Measurements from ENCODE around the gene TMCO5A. TPM values are rescaled to one million over a fixed set of nuclear protein-coding genes. Genes with fewer than 3 reads are reported as not detected.
"Not testable (repeated sequence)": the region's sequence is repeated elsewhere in the genome, so short reads cannot be mapped to it uniquely, and the experiment has no call there.

TMCO5A gene
- total and polyA plus RNA-seq, 7 experiments from 2014 or later, result not detected

- Histone ChIP-seq H3K27me3 (ENCODE audit: control insufficient read depth in 2 of 2, insufficient read depth in 2 of 2, low read length in 2 of 2) (no peaks in the 10 kb centered on the region), H3K4me1 (ENCODE audit: control insufficient read depth in 2 of 2, insufficient read depth in 2 of 2, low read length in 2 of 2) (no peaks in the 10 kb centered on the region), H3K27ac (ENCODE audit: low read depth, low read length) (no peak overlapping the region), H3K4me3 (ENCODE audit: low read length) (no peak overlapping the region), H3K9me3 (ENCODE audit: control insufficient read depth in 2 of 3, low read length in 3 of 3) (no peaks in the 10 kb centered on the region), H3K36me3 (ENCODE audit: control insufficient read depth in 2 of 3, insufficient read depth in 3 of 3, low read length in 3 of 3) (no peaks in the 10 kb centered on the region)
- ChIA-PET CTCF (no interaction called here), POLR2A (no interaction called here)
- peaks cover 0 to 18% (median 4%) of the 10 kb centered on the region in 5 donors for H3K27me3 Mint-ChIP-seq
- no peak overlapping the region for H3K4me3 Mint-ChIP-seq
- peaks cover 0 to 23% (median 0%) of the 10 kb centered on the region in 11 donors for H3K9me3 Mint-ChIP-seq
- H3K36me3 Mint-ChIP-seq, result no peaks in the 10 kb centered on the region
- DNase-seq (no peak), ATAC-seq (no peak)
- H3K4me1 Mint-ChIP-seq, result peaks cover 0 to 2% (median 0%) of the 10 kb centered on the region in 7 donors
- intact Hi-C loops (cut with micrococcal nuclease), result no loop called here
- H3K27ac Mint-ChIP-seq, result no peak overlapping the region
Observed at GRCh38 chr15:37951999-37952398, 17.6 kb downstream of the TMCO5A start.

- ATAC-seq; H3K4me1 Mint-ChIP-seq; H3K36me3 Mint-ChIP-seq; H3K27ac Mint-ChIP-seq; H3K4me1 ChIP-seq (ENCODE audit: control insufficient read depth in 2 of 2, insufficient read depth in 2 of 2, low read length in 2 of 2); H3K4me3 Mint-ChIP-seq; H3K4me3 ChIP-seq (ENCODE audit: low read length); CTCF ChIA-PET; intact Hi-C loops (cut with micrococcal nuclease); POLR2A ChIA-PET; H3K27ac ChIP-seq (ENCODE audit: low read depth, low read length); DNase-seq; H3K27me3 Mint-ChIP-seq; H3K36me3 ChIP-seq (ENCODE audit: control insufficient read depth in 2 of 3, insufficient read depth in 3 of 3, low read length in 3 of 3); H3K27me3 ChIP-seq (ENCODE audit: control insufficient read depth in 2 of 2, insufficient read depth in 2 of 2, low read length in 2 of 2); H3K9me3 ChIP-seq (ENCODE audit: control insufficient read depth in 2 of 3, low read length in 3 of 3): not testable (repeated sequence)
- H3K9me3 Mint-ChIP-seq, result peaks cover 2 to 23% (median 4%) of the 10 kb centered on the region in 11 donors
Observed at GRCh38 chr15:37960742-37961141, 26.3 kb downstream of the TMCO5A start.

GRCh38 chr15:37967788-37968187, 33.3 kb downstream of the TMCO5A start:
- no peaks in the 10 kb centered on the region for H3K4me1 ChIP-seq (ENCODE audit: control insufficient read depth in 2 of 2, insufficient read depth in 2 of 2, low read length in 2 of 2)
- no peaks in the 10 kb centered on the region for H3K36me3 ChIP-seq (ENCODE audit: control insufficient read depth in 2 of 3, insufficient read depth in 3 of 3, low read length in 3 of 3)
- ChIA-PET CTCF (no interaction called here), POLR2A (no interaction called here)
- H3K27ac ChIP-seq (ENCODE audit: low read depth, low read length), result no peak overlapping the region
- H3K36me3 Mint-ChIP-seq, result no peaks in the 10 kb centered on the region
- H3K4me1 Mint-ChIP-seq, result no peaks in the 10 kb centered on the region
- H3K9me3 ChIP-seq (ENCODE audit: control insufficient read depth in 2 of 3, low read length in 3 of 3), result no peaks in the 10 kb centered on the region
- DNase-seq, result no peak
- peaks cover 0 to 7% (median 6%) of the 10 kb centered on the region in 5 donors for H3K27me3 Mint-ChIP-seq
- H3K9me3 Mint-ChIP-seq, result peaks cover 0 to 14% (median 6%) of the 10 kb centered on the region in 11 donors
- no peaks in the 10 kb centered on the region for H3K27me3 ChIP-seq (ENCODE audit: control insufficient read depth in 2 of 2, insufficient read depth in 2 of 2, low read length in 2 of 2)
- no peak overlapping the region for H3K4me3 ChIP-seq (ENCODE audit: low read length)
- ATAC-seq, result no peak
- intact Hi-C loops (cut with micrococcal nuclease), result no loop called here
- H3K27ac Mint-ChIP-seq, result no peak overlapping the region
- no peak overlapping the region for H3K4me3 Mint-ChIP-seq

- peaks cover 0 to 10% (median 3%) of the 10 kb centered on the region in 5 donors for H3K27me3 Mint-ChIP-seq
- H3K4me1 Mint-ChIP-seq, result peaks cover 0 to 1% (median 0%) of the 10 kb centered on the region in 7 donors
- DNase-seq (no peak), ATAC-seq (no peak)
- H3K27me3 ChIP-seq (ENCODE audit: control insufficient read depth in 2 of 2, insufficient read depth in 2 of 2, low read length in 2 of 2), result no peaks in the 10 kb centered on the region
- H3K4me1 ChIP-seq (ENCODE audit: control insufficient read depth in 2 of 2, insufficient read depth in 2 of 2, low read length in 2 of 2), result no peaks in the 10 kb centered on the region
- CTCF ChIA-PET, result no interaction called here
- H3K4me3 Mint-ChIP-seq, result no peak overlapping the region
- intact Hi-C loops (cut with micrococcal nuclease), result no loop called here
- H3K36me3 Mint-ChIP-seq, result no peaks in the 10 kb centered on the region
- H3K9me3 ChIP-seq (ENCODE audit: control insufficient read depth in 2 of 3, low read length in 3 of 3), result no peaks in the 10 kb centered on the region
- POLR2A ChIA-PET, result no interaction called here
- H3K27ac Mint-ChIP-seq, result no peak overlapping the region
- H3K4me3 ChIP-seq (ENCODE audit: low read length), result no peak overlapping the region
- H3K27ac ChIP-seq (ENCODE audit: low read depth, low read length), result no peak overlapping the region
- H3K36me3 ChIP-seq (ENCODE audit: control insufficient read depth in 2 of 3, insufficient read depth in 3 of 3, low read length in 3 of 3), result no peaks in the 10 kb centered on the region
- peaks cover 1 to 11% (median 8%) of the 10 kb centered on the region in 11 donors for H3K9me3 Mint-ChIP-seq
Observed at GRCh38 chr15:37973856-37974255, 39.4 kb downstream of the TMCO5A start.

GRCh38 chr15:37978231-37978630, 43.8 kb downstream of the TMCO5A start:
- H3K36me3 ChIP-seq (ENCODE audit: control insufficient read depth in 2 of 3, insufficient read depth in 3 of 3, low read length in 3 of 3), result no peaks in the 10 kb centered on the region
- H3K9me3 Mint-ChIP-seq, result peaks cover 0 to 11% (median 4%) of the 10 kb centered on the region in 11 donors
- peaks cover 4 to 10% (median 6%) of the 10 kb centered on the region in 5 donors for H3K27me3 Mint-ChIP-seq
- no peaks in the 10 kb centered on the region for H3K27me3 ChIP-seq (ENCODE audit: control insufficient read depth in 2 of 2, insufficient read depth in 2 of 2, low read length in 2 of 2)
- H3K27ac Mint-ChIP-seq, result no peak overlapping the region
- ChIA-PET CTCF (no interaction called here), POLR2A (no interaction called here)
- no peaks in the 10 kb centered on the region for H3K4me1 ChIP-seq (ENCODE audit: control insufficient read depth in 2 of 2, insufficient read depth in 2 of 2, low read length in 2 of 2)
- H3K4me1 Mint-ChIP-seq, result peaks cover 0 to 1% (median 0%) of the 10 kb centered on the region in 7 donors
- no peaks in the 10 kb centered on the region for H3K36me3 Mint-ChIP-seq
- H3K27ac ChIP-seq (ENCODE audit: low read depth, low read length), result no peak overlapping the region
- DNase-seq (no peak), ATAC-seq (no peak)
- no peaks in the 10 kb centered on the region for H3K9me3 ChIP-seq (ENCODE audit: control insufficient read depth in 2 of 3, low read length in 3 of 3)
- intact Hi-C loops (cut with micrococcal nuclease), result no loop called here
- H3K4me3 ChIP-seq (ENCODE audit: low read length), result no peak overlapping the region
- no peak overlapping the region for H3K4me3 Mint-ChIP-seq

GRCh38 chr15:37979671-37980409, 45.4 kb downstream of the TMCO5A start:
- Mint-ChIP-seq H3K27ac (no peak overlapping the region), H3K9me3 (peaks cover 0 to 4% (median 0%) of the 10 kb centered on the region in 11 donors), H3K4me3 (no peak overlapping the region), H3K27me3 (peaks cover 6 to 10% (median 6%) of the 10 kb centered on the region in 5 donors), H3K36me3 (no peaks in the 10 kb centered on the region), H3K4me1 (no peaks in the 10 kb centered on the region)
- H3K36me3 ChIP-seq (ENCODE audit: control insufficient read depth in 2 of 3, insufficient read depth in 3 of 3, low read length in 3 of 3), result no peaks in the 10 kb centered on the region
- no peak for ATAC-seq
- intact Hi-C loops (cut with micrococcal nuclease), result no loop called here
- H3K4me1 ChIP-seq (ENCODE audit: control insufficient read depth in 2 of 2, insufficient read depth in 2 of 2, low read length in 2 of 2), result no peaks in the 10 kb centered on the region
- H3K4me3 ChIP-seq (ENCODE audit: low read length), result no peak overlapping the region
- POLR2A ChIA-PET, result no interaction called here
- H3K9me3 ChIP-seq (ENCODE audit: control insufficient read depth in 2 of 3, low read length in 3 of 3), result no peaks in the 10 kb centered on the region
- no peaks in the 10 kb centered on the region for H3K27me3 ChIP-seq (ENCODE audit: control insufficient read depth in 2 of 2, insufficient read depth in 2 of 2, low read length in 2 of 2)
- CTCF ChIA-PET, result no interaction called here
- no peak for DNase-seq
- no peak overlapping the region for H3K27ac ChIP-seq (ENCODE audit: low read depth, low read length)

- H3K4me3 Mint-ChIP-seq, result no peak overlapping the region
- no peak overlapping the region for H3K27ac ChIP-seq (ENCODE audit: low read depth, low read length)
- intact Hi-C loops (cut with micrococcal nuclease), result no loop called here
- H3K27ac Mint-ChIP-seq, result no peak overlapping the region
- no peaks in the 10 kb centered on the region for H3K4me1 ChIP-seq (ENCODE audit: control insufficient read depth in 2 of 2, insufficient read depth in 2 of 2, low read length in 2 of 2)
- H3K4me3 ChIP-seq (ENCODE audit: low read length), result no peak overlapping the region
- POLR2A ChIA-PET, result no interaction called here
- no peaks in the 10 kb centered on the region for H3K4me1 Mint-ChIP-seq
- peaks cover 6 to 9% (median 6%) of the 10 kb centered on the region in 5 donors for H3K27me3 Mint-ChIP-seq
- H3K36me3 ChIP-seq (ENCODE audit: control insufficient read depth in 2 of 3, insufficient read depth in 3 of 3, low read length in 3 of 3), result no peaks in the 10 kb centered on the region
- CTCF ChIA-PET, result no interaction called here
- ATAC-seq, result no peak
- no peaks in the 10 kb centered on the region for H3K27me3 ChIP-seq (ENCODE audit: control insufficient read depth in 2 of 2, insufficient read depth in 2 of 2, low read length in 2 of 2)
- H3K36me3 Mint-ChIP-seq, result no peaks in the 10 kb centered on the region
- peaks cover 0 to 3% (median 0%) of the 10 kb centered on the region in 11 donors for H3K9me3 Mint-ChIP-seq
- no peaks in the 10 kb centered on the region for H3K9me3 ChIP-seq (ENCODE audit: control insufficient read depth in 2 of 3, low read length in 3 of 3)
- DNase-seq, result no peak
Observed at GRCh38 chr15:37981201-37981600, 46.8 kb downstream of the TMCO5A start.

Data from naive thymus-derived CD4-positive, alpha-beta T cell (primary cell).